CMK (cell line): ENCODE results near the gene RPA1.

Experiments used
- DNase-seq: peaks from one replicate; pipeline ENCODE4 v3.0.0-alpha.2; 2010; ENCODE audit warnings: low read depth

The RPA1 gene

DNA sequence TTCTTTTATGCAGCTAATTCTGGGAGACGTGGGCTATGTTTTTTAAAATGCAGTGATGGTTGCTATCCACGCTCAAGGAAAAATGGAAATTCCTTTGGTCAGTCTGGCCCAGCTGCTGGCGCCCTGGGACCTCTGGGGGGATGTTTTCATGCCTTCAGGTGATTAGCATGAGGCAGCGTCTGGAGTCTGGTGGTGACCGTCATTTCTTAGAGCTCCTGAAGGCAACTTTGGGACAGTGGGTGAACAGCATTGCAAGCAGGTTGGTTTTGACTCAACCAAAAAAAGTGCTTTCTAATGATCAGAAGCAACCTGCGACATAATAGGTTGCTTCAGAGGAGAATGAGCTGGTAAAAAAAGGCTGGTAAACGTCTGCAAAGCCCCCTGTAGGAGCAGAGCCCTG, 82.3 kb downstream of the RPA1 start:
- DNase-seq = no peak

DNA sequence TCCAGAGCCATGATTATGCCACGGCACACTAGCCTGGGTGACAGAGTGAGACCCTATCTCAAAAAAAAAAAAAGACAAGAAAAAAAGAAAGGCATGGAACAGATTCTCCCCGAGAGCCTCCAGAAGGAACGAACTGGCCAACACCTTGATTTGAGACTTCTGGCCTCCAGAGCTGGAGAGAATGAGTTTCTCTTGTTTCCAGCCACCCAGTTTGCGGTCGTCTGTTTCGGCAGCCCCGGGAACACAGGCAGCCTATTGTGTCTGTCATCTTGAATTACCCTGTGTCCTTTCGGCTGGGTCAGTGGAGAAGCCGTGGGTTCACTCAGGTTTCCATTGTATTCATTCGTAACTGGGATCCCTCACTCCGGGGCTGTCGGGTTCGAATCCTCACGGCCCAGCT, 83.9 kb downstream of the RPA1 start:
- no peak for DNase-seq

DNA sequence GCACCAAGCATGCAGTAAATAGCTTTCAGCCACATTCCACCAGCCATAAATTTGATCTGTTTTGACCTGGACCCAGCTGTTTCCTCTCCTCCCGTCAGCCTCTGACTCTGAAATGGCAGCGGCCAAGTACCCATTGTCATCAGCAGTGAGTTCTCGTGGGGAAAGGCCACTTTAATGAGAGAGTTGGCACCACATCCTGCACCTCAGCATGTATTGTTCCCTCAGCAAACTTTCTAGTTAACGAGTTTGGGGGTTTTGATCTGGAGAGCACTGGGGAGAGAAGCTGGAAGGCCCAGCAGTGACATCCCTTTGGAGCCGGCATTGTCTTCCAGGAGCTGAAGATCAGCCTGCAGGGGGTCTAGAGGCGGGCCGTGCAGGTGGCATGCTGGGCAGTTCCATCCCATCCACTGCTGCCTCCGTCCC, 84.9 kb downstream of the RPA1 start:
- no peak for DNase-seq

DNA sequence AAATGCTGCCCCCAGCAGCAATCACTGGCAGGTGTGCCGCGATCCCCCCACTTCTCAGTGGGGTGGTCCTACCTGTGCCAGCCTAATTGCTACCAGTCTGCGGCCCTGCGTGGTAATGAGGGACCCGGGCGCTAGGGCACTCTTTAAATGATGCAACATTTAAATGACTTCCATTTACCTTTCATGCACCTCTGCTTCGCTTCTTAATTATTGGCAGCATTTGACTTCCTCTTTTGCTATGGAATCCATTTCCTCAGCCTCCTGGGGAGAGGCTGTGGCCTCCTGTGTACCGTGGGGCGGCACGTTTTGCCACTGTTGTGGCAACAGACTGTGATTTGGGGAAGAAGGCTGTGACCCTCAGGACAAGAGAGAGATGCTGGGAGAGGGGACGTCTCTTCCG, 86.1 kb downstream of the RPA1 start:
- DNase-seq = no peak

DNA sequence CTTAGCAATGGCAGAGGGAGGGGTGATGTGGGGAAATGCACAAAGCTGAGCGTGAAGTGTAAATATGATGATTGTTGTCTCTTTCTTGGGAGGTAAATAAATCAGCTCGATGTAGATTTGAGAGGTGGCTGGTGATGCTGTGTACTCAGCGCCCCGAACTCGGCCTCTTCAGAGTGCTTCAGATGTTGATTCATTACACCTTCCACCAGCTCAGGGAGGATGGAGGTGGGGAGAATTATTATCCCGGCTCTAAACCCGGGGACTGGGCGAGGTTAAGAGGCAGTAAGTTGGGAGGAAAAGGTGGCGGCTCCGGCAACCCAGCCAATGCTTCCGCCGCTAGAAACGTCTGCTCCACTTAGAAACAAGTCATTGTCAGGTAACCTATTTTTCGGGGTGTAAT, 86.5 kb downstream of the RPA1 start:
- no peak for DNase-seq

DNA sequence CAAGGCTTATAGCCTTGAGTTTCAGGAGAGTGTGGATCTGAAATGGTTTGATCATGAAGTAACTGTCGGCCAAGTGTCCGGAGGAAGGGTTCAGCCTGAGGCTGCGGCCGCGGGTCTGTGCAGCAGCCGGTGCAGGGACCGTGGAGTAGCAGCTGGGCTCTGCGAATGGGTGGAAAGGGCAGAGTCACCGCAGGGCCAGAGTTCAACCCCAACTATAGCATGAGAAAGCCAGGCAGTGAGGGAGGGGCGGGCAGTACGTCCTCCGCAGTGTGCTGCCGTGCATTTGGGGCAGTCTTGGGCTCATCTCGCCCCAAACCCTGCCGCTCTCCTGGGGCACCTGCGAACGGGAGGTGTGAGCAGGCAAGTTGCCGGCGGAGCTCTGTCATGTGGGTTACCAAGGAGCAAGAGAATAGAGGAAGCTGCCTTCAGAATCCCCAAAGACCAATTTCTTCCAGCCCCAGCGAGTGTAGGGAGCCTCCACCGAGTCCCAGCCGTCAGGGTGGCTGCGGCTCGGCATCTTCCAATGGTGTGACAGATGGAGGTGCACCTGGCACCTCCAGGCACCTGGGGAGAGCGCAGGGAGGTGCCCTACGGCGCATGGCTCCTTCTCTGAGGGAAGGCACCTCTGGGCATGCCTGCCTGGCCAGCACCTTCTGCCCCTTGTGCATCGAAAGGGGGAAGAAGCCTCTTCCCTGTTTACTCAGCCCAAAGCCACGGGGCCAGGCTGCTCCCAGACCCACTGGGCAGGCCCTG, 87.3 kb downstream of the RPA1 start:
- no peak for DNase-seq

DNA sequence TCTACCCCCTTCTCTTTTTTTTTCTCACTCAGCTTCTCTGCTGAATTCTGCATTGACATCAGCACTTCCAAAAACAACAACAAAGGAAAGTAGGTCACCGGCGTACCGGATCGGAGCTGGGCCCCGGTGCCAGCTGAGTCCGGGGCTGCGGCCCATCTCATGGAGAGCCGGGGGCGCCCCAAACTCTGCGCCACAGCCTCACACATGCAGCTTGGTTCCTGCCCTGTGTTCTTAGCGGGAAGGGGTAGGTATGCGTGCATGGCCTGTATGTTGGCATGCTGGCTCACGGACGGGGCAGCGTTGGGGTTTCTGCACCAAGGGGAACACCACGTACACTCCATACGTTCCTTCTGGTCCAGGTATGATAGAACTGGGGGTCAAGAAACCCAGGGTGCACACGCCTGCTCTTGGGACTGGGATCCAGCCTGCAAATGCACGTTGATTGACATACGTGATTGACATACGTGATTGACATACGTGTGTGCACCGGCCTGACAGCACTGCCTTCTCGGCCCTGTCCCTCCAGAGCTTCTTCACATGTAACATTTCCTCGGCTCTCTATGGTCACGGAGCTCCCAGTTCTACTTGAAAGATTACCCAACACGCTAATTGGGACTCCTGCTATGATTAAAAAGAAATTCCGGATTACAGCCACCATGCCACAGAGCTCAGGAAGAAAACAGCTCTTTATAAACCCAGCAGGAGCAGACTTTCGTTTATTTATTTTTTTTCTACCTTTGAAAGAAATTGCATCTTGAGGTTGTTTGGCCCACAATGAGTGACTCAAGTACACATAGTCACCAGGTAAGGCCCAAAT, 88.7 kb downstream of the RPA1 start:
- DNase-seq = no peak

DNA sequence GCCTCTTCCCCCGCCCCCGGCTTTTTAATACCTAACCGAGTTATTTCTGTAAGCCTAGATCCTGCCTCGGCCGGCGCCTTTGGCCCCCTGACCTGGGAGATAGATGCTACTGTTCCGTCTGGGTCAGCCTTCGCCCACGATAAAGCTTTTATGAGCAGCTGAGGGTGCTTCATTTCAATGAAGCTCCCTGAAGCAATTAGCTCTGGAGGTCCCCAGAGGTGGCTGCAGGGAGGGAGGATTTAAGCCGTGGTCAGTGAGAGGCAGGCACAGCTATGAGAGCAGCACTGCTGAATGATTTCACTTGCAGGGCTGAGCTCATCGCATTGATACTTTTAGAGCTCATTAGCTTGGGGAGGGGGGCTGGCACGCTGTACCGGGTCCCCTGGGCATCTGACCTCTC, 89.4 kb downstream of the RPA1 start:
- no peak for DNase-seq

DNA sequence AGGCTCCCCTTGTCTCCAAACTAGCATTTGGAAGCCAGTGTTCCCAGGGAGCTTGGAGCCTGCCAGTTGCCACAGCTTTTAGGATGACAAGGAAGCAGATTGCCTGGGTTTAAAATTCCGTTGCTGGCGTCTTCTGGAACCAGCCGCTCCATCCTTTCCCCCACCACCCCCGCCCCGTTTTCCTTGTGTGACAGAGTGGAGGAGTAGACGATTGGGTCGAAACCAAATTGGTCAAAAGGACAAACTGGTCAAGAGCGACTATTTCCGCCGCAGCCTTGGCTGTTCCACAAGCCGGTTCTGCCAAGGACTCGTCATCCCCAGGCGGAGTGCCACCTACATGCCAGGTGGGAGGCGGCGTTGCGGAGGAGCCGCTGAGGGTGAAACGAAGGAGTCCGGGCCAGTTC, 91.1 kb downstream of the RPA1 start:
- no peak for DNase-seq

DNA sequence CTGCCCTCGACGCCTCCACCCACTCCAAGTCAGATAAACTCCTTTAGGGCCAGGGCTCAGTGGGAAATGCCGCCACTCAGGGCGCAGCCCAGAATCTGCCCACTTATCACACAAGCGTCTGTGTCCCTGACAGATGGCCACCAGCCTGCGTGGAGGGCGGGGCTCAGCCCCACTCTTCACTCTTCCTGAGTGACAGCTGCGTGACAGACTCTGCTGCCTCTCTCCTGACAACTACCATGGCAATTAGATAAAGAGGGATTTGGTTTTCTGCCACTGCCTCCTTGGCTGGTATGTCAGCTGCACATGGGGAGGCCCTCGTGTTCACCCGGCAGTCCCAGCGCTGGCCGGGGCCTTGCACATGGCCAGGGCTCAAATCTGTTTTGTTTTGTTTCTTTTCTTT, 99.2 kb downstream of the RPA1 start:
- DNase-seq = no peak

DNA sequence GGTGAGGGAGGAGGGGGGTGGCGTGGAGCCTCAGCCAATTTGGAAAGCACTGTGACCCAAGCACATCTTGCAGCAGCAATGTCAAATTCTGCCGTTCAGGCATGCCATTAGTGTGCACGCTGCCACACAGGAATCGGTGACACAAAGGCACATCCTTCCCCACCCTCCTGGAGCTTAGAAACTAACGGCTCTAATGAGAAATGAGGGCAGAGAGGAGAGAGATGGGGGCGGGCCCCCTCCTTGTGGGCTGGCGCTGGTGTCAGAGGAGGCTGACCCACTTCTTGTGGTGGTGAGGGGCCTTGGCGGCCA, 100.5 kb downstream of the RPA1 start:
- no peak for DNase-seq

DNA sequence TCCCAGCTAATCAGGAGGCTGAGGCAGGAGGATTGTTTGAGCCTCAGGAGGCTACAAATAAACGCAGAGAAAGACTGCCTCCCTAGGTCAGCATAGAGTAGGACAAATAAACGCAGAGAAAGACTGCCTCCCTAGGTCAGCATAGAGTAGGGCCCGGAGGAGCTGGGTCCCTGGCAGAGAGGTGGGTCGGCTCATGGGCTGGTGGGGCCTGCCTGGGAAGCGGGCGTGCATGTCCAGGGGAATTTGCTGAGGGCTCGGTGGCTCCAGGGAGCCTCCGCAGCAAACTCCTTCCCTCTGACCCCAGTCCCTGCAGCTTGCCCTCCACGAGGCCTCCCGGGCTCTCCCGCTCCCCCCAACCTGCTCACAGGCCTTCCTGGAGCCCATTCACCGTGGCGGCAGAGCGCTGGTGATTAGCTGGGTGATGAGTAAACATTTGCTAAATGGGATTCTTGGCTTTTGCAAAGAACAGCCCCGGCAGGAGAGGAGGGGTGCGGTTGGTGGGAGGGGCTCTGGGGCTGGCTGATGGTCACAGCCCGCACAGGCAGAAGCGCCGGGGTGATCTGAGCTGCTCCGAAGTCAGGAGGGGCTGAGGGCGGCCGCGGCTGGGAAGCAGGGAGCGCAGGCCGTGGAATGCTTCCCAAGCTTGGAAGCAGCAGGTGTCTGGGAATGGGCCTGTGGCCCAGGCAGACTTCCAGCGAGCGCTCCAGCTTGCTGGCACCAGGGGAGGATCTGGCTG, 102.2 kb downstream of the RPA1 start:
- no peak for DNase-seq

DNA sequence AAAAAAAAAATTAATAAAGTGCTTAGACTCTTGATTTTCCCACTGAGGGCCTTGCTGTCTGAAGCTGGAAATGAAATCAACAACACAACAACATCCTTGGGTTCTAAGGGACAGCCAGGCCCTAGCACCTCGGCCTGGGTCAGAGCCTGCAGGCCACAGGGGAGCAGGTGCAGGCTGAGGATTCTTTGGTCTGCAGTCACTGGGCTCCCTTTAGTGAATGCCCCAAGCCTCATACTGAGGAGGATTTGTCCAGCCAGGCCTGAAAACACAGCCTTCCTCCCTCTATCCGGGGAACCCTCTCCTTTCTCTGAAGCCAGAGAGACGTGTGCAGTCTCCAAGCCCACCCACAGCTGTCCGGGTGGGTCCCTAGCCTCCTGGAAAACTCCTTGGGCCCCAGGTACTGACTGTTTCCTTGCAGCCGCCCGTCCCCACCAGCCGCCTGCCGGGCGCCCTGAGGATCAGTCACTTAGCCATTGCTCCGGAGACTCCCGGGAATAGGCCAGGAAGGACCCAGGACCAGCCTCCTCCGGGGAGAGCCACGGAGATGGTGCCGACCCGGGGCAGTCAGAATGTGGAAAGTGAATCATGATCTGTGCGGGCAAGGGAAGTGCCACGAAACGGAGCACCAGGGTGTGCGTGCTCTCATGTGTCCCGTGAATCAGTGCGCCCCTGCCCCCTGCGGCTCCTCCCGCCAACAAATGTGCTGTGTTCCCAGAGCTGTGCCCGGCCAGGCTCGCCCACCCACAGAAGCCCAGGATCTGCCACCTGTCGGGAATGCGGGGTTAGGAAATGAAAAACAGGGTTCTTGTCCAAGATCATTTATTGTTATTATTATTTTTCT, 104.3 kb downstream of the RPA1 start:
- DNase-seq = no peak

DNA sequence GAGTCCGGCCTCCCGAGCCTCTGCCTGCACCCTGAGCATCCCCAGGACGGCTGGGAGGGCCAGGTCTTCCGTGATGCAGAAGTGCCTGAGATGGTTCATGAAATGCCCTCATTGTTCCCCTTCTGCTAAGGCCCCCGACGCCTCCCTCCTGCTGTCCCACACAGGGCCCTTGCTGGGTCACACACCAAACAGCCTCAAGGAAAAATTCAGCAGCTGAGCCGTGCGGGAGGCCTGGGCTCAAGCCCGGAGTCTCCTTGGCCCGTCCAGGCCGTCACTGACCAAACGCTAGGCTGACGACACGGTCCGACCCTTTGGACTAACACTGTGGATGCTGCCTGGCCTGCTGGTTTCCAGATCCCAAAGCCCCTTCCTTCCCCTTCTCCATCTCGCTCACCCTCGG, 105.1 kb downstream of the RPA1 start:
- DNase-seq = no peak

DNA sequence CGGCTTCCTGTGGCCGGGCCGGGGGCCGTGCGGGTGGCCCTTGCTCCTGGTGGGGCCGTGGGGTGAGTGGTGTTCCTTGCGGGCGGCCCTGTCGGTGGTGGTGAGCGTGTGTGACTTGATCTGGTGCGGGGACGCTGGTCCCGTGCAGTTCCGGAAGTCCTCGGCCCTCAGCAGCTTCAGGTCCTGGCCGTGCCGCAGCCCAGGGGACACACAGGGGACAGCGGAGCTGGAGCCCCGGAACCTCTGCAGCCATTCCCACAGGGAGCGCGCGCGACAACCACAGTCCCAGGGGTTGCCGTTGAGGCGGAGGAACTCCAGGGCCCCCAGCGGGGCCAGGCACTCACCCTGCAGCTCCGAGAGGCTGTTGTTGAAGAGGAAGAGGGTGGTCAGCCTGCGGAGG, 107.0 kb downstream of the RPA1 start:
- DNase-seq = peak; percentile 31

DNA sequence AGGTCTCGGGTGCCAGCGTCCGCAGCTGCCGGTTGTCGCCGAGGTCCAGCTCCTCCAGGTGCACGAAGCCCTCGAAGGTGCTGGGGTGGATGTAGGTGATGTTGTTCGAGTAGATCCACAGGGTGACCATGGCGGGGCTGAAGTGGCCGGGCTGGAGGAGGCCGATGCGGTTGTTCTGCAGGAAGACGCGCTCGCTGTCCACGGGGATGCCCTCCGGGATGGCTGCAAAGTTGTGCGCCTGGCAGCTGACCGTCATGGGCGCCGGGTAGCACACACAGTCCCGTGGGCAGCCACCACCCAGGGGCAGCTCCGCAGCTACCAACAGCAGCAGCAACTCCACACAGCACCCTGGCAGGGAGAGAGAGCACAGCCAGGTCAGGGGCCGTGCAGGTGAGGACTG, 107.7 kb downstream of the RPA1 start:
- no peak for DNase-seq

DNA sequence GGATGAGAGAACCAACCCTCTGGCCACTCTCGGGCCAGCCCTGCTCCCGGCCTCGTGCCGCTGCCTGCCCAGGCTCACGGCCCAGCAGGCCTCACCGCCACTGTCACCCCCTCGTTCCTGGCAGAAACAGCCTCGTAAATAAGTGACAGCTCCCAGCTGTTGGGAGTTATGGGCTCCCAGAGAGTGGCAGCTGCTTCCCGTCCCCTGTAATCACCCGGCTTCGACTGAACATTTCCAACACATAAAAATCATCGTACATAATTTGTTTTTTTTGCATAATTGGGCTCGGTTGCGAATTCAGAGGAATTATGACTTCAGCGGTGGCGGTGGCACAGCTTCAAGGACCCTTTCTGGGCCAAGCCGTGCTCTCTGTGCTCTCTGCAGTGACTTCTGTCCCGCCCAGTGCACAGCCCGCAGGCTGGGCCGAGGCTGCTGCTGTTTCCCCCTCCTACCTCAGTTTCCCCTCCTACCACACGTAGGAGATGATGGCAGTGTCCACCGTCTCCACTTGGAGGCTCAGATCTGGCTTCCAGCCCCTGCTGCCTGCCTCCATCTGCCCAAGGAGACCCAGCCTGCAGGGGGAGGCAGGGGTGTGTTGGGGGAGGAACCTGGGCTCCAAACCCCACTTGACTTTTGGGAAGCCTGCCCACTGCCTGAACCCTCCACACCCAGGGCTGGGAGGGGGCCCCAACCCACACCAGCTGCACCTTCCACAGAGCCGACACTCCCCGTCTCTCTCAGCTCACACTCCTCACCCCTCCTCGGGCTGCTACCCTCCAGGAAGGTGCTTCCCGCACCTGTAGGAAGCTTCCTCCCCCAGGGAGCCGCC, 110.4 kb downstream of the RPA1 start:
- DNase-seq = no peak

DNA sequence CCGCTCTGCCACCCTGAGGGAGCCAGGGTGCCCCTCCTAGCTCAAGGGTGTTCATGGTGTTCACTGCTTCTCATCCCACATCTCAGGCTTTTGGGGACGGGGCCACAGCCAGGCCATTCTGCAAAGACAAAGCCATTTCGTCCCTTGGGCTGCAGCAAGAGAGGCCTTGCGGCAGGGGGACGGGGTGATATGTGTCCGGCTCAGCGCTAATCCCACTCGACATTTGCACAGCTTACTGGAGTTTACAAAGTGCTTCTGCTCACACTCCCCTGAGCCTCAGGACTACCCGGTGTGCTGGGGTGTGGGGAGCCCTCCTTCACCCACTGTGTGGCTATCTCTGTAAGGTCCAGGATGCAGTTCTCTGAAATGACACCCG, 111.0 kb downstream of the RPA1 start:
- DNase-seq = no peak

DNA sequence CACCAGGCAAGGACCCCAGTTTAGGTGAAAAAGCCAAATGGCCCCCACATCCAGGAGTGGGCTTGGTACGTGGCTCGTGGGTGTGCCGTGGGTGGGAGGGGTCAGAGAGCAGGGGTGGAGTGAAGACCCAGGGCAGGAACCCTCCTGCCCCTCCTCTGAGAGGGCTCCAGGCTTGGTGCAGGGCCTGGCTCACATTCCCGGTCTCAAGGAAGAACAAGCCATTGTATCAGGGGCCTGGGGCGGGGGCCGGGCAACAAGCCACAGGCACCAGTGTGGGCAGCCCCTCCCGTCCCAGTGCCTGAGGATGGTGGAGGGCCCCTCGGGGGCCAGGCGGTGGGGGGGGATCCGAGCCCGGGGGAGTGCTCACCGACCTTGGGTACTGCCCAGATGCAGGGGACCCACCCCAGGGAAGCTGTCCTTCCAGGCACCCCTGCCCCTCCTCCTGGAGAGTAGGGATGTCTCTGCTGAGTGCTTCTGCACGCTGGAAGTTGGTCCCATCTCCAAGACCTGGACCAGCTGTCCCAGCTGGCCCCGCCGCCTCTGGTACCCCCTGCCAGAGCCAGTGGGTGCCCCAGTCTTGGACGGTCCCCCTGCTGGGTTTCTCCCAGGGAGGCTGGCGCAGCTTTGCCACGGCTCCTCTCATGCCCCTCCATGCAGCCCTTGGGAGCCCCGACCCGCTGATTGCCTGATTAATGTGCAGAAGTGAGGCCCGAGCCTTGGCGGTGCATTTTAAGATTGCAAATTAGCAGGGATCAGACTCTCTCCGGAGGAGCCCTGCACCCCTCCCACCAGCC, 111.7 kb downstream of the RPA1 start:
- no peak for DNase-seq

DNA sequence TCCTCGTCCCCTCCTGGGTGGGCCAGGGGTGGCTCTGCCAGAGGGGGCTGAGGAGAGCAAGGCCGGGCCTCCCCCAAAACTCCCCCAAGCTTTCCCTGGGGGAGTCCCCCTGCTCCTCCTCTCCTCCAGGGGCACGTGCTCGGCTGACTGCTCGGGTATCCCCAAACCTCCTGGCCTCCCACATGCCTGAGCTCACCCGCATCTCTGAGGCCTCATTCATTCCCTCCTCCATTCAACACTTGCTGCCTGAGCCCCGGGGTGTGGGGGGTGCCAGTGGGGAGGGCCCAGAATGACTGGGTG, 112.2 kb downstream of the RPA1 start:
- no peak for DNase-seq
